Cortex of kidney (tissue), 1 donor: ENCODE data around the gene CNKSR2.

Source experiments
- DNase-seq: peaks from one replicate; lab custom pipeline; 2025; lab: John Stamatoyannopoulos, UW

Gene CNKSR2

DNA sequence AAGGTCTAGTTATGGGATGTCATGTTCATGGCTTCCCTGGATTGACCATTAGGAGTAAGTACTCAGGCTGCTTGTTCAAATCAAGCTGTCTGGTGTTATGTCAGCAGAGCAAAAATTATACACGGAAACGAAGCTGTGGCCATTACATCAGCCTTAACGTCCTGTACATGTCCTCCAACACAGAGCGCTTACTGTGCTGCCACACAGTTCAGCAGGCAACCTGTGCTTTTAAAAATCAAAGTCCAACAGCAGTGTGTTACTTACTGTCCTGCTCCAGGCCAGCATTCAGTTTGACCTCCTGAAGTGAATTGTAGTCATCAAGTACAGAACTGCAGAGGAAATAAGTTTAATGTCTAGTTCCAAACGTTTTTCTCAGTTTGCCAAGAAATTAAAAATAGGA, 237.9 kb downstream of the CNKSR2 start:
- DNase-seq: no peak

GRCh38 chrX:21616386-21616785, 242.2 kb downstream of the CNKSR2 start:
- no peak for DNase-seq

GRCh38 chrX:21620234-21620633, 246.0 kb downstream of the CNKSR2 start:
- no peak for DNase-seq

DNA sequence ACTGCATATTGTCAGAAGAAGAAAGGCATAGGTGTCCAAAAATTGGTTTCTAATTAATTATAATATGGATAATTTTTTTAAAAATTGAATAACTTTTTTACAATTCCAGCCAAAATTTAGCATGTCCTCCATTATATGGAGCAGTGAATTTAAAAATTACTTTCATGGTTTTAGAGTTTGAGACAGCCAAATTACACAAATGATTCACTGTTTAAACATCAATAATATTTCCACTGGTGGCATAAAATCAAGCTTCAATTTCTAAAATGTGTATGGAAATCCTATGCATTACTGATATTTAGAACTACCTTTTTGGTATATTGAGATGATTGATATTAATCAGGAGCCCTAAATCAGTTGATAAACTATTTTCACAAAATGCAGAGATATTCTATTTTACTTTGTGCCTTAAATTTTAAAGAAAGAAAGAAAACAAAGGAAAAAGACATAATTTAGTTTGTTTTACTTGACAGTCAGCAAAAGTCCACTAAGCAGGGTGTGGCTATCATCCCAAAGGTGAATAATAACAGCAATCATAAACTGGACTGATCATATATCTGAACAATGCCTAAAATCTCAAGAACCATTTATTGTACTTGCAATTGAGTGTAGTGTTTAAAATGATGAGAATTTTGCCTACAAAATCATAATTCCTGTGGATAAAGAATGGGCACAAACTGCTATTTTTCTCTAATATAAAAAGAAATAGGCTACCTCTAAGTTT, 249.7 kb downstream of the CNKSR2 start:
- no peak for DNase-seq

DNA sequence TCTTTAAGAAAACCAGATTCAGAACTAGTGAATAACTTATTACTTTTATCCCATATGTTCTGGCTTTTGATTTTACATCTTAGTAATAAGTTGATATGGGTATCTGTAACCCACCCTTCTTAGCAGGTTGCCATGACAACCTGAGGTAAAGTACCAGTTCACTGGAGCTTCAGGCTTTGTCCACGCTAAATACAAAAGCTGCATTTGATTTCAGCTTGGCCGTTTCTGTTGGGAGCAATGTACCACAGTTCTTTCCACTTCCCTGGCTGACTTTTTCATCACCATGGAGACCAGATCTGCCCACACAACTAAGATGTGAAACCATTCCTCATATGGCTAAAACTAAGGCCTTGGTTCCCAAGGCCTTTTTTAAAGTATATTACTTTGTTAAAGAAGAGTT, 257.8 kb downstream of the CNKSR2 start:
- DNase-seq: no peak

- no peak for DNase-seq
These were observed 264.1 kb downstream of the CNKSR2 start for GRCh38 chrX:21638311-21638710.

GRCh38 chrX:21639775-21640174, 265.6 kb downstream of the CNKSR2 start:
- no peak for DNase-seq

DNA sequence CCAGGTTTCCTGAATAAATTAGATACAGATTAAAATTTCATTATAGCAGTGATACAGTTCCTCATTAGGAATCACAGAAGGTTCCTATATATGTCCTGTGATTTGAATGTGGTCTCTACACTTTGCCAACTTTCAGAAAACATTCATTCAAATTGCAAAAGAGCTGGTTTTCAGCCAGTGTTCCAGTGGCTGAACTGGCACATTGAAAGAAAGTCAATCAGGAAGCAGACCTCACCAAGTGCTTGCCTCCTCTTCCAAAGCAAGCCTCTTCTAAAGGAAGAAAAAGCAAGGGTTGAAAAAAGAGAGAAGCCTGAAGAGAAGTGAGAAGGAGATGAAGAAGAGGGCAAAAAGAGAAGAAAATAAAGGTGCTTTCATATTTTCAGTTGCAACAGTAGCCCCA, 271.2 kb downstream of the CNKSR2 start:
- DNase-seq: no peak

DNA sequence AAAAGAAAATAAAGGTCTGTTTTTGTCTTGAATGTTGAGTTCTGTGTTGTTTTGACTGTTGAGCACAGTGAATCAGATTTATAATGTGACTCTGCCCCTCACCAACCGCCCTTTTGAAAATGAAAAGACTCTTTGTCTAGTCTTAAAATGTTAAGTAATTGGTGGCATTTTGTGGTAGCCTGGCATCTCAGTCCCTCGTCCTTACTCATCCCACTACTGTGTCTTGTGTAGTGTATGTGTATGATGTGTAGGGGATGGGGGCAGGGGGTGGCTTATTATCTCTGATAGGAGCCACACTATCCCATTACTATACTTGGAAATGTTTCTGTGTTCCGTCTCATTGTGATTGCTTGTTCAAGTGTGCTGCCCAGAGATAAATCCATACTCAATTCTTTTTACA, 271.7 kb downstream of the CNKSR2 start:
- DNase-seq: no peak

DNA sequence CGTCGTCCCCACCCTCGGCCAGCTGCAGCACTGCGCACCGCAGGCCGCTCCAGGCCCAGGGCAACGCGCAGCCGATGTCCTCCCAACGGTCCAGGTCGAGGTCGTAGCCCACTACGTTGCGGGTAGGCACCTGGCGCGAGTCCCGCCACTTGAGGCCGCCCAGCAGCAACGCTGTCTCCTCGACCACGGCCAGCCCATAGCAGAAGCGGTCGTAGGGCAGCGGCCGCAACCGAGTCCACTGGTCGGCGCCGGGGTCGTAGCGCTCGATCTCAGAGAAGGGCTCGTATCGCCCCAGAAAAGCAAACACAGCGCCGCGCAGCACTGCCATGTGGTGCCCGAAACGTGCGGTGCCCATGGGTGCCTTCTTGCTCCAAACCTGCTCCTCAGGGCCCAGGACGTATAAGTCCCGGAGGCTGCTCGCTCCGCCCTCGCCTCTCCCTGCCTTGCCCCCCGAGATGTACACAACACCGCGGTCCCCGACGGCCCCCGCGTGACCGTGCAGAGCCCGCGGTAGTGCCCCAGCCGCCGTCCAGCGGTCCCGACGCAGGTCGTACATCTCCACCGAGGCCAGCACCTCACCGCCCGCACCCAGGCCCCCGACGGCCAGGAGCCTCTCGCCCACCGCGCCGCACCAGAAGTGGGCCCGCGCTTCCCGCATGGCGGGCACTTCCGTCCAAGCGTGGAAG, 281.8 kb downstream of the CNKSR2 start:
- DNase-seq: no peak

- DNase-seq: no peak
These were observed 282.5 kb downstream of the CNKSR2 start for GRCh38 chrX:21656587-21657317.

DNA sequence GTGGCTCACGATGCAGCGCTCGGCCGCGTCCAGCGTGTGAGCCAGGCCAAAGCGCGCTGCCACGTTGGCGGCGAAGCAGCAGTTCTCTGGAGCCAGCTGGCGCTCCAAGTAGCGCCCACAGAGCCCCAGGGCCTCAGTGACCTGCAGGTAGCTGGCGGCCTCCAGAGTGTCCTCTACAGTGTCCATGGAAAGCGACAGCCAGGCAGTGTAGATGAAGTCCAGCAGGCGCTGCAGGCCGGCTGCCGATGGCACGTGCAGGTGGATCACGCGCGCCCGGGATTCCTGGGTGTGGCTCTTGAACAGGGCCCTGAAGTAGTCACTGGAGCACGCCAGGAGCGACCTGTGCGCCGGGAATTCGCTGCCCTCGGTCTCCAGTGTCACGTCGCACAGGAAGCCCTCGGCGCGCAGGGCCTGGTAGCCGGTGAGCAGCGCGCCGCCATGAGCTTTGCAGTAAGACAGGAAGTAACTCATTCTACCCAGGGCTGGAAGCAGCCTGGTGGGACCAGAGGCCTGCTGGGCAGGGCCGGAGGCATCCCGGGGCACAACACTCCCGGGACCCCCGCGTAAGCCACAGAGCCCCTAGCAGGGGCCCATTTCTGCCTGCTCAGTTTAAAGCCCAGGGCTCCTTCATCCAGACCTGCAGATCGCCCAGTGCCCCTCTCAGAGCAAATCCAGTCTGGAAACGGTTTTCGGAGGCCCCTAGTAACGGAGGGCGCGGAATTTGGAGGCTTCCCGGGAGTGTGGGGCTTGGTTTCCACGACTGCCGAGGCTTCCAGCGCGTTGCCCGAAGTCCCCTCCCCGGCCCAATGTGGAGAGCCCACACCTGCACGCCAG, 283.3 kb downstream of the CNKSR2 start:
- no peak for DNase-seq

DNA sequence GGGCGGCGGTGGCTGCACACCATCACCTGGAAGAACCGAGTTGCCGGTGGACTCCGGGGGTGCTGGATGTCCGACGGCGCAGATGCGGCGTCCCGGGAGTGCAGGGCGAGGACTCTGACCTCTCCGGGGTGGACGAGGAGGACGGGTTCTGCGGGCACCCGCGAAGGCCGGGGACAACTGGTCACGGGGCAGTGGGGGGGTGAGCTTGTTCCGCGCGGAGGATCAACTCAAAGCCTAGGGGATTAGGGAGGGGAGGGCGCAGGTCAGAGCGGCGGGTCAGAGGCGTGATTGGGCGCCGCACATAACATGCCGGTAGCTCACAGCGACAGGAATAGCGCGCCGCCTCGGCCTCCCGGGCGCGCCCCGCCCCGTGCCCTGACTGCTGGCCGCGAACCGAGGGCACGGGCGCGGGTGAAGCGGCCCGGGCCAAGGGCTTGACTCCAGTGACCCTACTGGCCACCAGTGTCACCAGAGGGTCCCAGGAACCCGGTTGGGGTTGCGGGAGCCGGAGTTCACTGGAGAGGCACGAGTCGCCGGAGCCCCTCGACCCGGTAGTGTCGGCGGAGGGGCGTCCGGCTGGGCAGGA, 284.0 kb downstream of the CNKSR2 start, which contains the start of gene KLHL34:
Gene KLHL34 (minus strand): TSS at position 179 of the 586 bp plus-strand sequence. CDS start 542 bp downstream, outside the sequence.
- no peak for DNase-seq

GRCh38 chrX:21658746-21659145, 284.5 kb downstream of the CNKSR2 start:
- no peak for DNase-seq

GRCh38 chrX:21659320-21659719, 285.1 kb downstream of the CNKSR2 start:
- DNase-seq: no peak

- no peak for DNase-seq
These were observed 285.9 kb downstream of the CNKSR2 start for GRCh38 chrX:21660156-21660555.

DNA sequence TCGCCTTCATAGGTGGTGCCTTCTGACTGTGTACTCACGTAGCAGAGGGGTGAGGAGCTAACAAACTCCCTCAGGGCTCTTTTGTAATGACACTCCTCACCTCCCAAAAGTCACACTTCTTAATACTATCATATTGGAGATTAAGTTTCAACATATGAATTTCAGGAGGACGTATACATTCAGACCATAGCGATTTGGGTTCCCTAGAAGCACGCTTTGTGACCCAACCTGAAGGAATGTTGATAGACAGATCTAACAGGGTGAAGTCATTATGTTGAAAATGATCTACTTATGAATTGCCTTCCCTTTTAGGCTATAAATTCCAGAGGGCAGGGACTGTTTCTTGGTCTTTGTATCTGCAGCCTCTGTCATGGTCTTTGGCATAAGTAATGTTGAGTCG, 287.1 kb downstream of the CNKSR2 start:
- no peak for DNase-seq

DNA sequence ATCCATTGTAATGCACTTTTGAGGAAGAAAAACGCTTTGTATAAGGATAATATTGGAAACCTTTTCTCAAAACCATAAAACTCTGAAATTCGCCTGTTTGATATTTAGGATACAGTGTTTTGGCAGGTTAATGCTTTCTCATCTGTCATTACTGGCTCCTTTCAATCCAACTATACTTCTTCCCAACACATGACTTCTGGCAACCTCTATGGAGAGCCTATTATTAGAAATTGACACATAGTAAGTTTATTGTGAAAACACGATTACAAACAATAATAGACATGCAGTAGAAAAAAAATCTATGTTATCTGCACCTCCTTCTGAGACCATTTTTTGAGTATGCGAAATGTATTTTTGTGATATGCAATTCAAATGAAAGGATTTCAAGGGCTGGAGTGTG, 288.5 kb downstream of the CNKSR2 start:
- no peak for DNase-seq

DNA sequence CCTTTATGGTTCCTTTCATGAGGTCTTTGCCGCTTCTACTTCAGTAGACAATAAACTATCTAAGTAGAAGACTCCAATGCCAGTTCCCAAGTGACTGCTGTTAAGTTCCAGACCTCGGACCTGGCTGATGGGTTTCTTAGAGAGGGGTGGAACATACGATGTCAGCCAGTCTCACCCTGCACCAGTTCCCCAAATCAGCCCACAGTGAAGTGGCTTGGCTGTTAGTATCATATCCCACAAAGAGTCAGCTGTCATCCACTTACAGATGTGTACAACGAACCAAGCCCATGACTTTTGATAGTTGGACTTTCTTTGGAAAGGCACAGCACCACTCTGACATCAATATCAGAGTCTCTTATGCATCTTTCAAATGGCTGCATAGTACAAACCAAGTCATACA, 292.0 kb downstream of the CNKSR2 start:
- DNase-seq: no peak

DNA sequence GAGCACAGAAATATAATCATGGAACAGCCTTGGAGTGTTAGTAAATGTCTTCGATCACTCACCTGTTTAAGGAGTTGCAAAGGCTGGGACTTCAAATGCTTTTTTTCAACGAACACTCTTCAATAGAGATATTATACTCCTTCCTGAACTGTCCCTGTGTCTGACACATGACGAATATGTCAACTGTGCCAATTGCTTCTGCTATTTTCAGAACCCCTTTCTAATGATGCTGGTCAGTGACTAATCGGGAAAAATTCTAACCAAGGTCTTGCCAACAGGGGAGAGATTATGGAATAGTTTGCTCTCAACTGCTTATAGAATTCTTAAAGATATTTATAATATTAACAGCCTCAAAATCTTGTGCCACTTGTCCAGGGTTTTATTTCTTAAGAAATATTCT, 292.5 kb downstream of the CNKSR2 start:
- no peak for DNase-seq

GRCh38 chrX:21674430-21675186, 300.4 kb downstream of the CNKSR2 start:
- no peak for DNase-seq
